ENCODE results near the gene DCTD.

Gene DCTD

DNA sequence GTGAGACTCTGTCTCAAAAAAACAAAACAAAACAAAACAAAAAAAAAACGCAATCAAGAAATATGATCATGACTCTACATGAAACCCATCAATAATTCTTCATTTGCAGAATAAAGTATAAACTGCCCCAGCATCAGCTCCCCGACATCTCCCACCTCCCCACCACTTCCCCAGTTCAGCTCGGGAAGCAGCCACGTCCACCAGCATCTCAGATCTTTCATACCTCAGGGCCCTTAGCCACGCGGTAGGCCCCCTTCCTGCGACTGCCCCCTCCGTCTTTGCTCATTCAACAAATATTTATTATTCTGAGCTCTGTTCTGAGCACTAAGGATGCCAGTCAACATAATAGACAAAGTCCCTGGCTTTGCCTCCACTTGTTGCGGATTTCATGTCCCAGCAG is 45.6 kb downstream of the DCTD start:
- no peak for DNase-seq (ENCODE audit: low read depth)

DNA sequence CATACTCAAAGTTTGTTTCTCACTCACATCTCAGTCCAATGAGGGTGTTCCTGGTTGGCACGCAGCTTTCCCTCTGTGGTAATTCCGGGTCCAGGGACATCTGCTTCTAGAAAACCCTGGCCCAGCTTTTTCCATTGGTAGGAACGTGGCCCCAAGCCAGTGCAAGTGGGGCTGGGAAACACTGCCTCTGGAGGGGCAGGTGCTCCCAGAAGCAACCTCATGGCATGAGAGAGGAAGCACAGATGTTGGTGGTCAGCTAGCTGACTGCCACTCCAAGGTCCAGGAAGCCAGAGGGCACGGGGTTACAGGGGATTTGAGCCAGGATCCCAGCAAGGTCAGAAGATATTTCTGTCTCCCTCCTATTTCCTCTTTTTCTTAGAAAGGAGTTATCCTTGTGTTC is 47.5 kb downstream of the DCTD start:
- DNase-seq (ENCODE audit: low read depth): no peak

DNA sequence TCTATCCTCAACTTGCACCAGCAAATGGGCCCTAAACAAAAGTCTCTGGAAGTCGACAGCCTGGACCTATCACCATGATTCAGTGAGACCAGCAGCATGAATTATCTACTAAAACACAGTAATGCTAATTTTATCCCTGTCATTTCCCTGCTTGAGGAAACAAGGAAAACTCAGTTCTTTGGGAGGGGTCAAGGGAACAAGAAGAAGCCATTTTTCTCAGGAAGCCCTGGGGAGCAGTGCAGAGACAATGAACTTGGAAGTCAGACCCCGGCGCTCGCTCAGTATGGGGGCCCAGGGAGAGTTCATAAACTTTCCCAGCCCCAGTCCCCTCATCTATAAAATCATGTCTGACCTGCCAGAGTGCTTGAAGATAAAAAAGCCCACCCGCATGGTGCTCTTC is 50.4 kb downstream of the DCTD start:
- DNase-seq (ENCODE audit: low read depth): no peak

- no peak for DNase-seq (ENCODE audit: low read depth)
Observed at GRCh38 chr4:182863501-182863900, 53.7 kb downstream of the DCTD start.

- no peak for DNase-seq (ENCODE audit: low read depth)
Observed at GRCh38 chr4:182862921-182863320, 54.3 kb downstream of the DCTD start.

DNA sequence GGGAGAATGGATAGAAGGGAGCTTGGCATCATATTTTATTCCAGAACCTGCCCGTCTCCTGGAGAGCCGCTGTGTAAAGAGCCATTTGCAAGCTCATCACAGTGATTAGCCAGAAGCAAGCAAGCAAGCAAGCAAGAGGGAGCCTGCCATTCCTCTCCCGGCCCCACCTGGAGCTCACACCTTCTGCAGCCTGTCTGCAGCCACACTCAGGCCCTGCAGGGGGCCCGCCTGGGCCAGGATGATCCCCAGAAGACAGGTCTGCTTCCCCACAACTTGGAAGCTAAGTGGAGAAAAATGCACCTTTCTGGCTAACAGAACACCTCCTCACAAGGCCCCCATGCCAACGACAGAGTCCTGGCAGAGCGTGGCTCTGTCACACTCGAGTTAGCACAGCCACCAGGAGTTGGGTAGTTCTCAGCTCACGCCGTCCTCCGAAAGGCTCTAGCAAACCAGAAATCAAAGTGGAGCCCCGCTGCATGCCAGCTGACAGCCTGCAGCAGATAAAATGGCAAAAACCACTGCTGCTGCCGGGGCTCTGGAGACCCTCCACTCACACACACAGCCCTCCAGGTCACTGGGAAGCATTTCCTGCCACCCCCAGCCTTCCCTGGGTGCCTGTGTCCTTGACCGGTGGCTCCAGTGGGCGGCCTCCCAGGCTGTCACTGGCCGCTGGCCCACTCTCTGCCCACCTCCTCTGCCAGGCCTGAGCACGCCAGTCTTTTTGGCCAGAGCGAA is 54.9 kb downstream of the DCTD start:
- DNase-seq (ENCODE audit: low read depth): no peak

- no peak for DNase-seq (ENCODE audit: low read depth)
Observed at GRCh38 chr4:182861346-182861745, 55.8 kb downstream of the DCTD start.

DNA sequence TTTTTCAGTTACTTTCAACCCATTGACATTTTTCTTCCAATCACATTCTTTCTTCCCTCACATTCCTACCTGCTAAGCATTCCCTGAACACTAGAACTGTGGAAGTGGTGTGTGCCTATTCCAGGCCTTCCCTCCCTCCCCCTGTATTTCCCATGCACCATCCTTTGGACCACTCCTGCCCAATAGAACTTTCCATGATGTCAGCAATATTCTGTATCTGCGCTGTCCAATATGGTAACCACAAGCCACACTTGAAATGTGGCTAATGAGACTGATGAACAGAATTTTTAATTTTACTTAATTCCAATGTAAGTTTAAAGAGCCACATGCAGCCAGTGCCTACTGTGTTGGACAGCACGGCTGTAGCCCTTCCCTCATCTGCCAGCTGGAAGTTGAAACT is 57.5 kb downstream of the DCTD start:
- DNase-seq (ENCODE audit: low read depth): no peak

- no peak for DNase-seq (ENCODE audit: low read depth)
Observed at GRCh38 chr4:182858711-182859110, 58.5 kb downstream of the DCTD start.

GRCh38 chr4:182856862-182857261 is 60.3 kb downstream of the DCTD start:
- no peak for DNase-seq (ENCODE audit: low read depth)

DNA sequence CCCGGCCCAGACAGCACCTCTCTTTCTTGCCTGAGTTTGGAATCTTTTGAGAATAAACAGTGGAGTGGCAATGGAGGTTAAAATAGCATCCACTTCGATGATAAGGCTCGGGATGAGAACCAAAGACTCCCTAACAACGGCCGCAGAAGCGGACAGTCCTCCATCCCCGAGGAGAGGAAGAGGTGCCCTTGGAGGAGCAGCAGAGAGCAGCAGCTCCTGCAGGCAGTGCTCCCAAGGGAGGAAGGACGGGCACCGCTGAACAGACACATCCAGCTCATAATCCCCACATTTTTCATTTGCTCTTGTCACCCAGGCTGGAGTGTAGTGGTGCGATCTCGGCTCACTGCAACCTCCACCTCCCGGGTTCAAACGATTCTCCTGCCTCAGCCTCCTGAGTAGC is 61.3 kb downstream of the DCTD start:
- no peak for DNase-seq (ENCODE audit: low read depth)

DNA sequence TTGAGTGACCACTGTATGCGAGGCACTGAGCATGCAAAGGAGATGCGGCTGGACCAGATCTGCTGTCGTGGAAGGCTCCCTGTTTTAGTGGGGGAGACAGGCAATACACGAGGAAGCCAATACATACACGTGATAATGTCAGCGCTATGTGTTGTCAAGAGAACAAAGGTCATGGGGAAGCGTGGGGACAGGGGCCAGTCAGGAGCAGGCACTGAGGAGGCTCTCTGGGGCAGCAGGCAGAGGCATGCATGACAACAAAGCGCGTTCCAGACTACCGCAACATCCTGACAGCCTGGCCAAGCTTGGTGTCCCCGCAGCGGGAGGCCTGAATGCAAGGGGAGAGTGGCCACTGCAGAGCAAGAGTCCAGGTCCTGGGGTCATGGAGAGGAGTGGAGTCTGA is 61.9 kb downstream of the DCTD start:
- no peak for DNase-seq (ENCODE audit: low read depth)

DNA sequence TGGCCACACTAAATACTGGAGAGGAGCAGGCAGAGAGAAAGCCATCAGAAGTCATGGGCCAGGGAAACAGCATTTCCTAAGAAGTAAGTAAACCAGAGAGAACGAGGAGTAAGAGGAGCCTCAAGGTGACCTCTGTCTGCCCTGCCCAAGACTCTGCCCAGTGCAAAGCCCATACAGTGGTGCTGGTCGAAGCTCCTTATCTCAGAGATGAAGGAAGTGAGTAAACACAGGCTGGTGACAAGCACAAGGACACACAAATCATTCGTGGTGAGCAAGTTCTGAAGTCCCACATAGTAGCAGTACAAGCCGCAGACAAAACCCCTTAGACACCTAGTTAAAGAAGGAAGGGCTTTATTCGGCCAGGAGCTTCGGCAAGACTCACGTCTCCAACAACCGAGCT is 62.7 kb downstream of the DCTD start:
- DNase-seq (ENCODE audit: low read depth): no peak

DNA sequence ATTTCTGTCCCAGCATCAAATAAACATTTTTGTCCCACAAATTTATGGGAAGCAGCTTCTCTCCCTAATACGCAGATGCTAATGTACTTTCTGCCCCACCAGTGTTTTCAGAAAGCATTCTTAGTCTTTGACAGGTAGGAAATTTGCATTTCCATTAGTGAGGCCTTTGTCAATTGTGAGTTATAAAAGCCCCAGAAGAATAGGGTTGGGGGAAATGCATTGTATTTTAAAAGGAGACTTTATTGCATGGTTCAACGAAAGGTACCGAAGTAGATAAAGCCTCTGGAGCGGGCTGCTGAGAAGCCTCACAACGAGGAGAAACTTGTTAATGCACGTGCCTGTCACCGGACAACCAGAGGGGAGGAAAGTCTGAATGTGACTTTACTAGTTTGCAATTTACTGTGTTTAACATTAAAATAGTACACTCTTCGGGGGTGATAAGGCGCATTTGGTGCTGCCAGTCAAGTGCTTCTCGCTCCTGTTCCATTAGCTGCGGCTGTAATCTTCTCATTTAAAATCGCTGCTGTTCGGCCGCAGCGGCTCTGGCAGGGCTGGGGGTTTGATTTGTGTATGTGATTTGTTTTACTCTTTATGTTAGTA is 63.4 kb downstream of the DCTD start:
- DNase-seq (ENCODE audit: low read depth): no peak

DNA sequence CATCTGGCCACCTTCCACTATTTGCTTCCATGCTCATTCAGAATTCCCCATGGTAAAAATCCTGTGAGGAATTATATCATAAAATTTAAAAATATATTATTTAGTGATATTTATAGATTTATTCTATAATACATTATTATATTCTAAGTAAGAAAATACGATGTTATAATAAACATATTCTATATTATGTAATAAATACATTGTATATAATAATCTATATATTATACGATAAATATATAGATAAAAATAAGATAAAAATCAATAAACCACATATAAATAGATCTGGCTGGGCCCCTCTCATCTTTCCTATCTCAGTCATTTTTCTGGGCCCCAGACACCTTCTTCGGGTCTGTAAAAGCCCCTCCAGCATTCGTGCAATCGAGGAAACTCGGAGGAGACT is 68.5 kb downstream of the DCTD start:
- DNase-seq (ENCODE audit: low read depth): no peak

- DNase-seq (ENCODE audit: low read depth): no peak
Observed at GRCh38 chr4:182847576-182848450, 69.4 kb downstream of the DCTD start.

GRCh38 chr4:182846036-182846435 is 71.2 kb downstream of the DCTD start:
- no peak for DNase-seq (ENCODE audit: low read depth)

DNA sequence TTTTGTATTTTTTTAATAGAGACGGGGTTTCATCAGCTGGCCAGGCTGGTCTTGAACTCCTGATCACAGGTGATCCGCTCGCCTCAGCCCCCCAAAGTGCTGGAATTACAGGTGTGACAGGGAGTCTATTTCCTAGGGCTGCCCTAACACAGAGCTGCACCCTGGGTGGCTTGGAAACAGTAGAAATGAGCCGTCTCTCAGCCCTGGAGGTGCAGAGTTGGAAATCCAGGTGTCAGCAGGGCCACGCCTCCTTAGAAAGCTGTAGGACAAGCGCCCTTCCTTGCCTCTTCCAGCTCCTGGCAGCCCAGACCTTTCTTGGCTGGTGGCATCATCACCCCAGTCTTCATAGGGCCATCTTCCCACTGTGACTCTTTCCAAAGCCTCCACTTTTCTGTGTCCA is 71.6 kb downstream of the DCTD start:
- DNase-seq (ENCODE audit: low read depth): no peak

DNA sequence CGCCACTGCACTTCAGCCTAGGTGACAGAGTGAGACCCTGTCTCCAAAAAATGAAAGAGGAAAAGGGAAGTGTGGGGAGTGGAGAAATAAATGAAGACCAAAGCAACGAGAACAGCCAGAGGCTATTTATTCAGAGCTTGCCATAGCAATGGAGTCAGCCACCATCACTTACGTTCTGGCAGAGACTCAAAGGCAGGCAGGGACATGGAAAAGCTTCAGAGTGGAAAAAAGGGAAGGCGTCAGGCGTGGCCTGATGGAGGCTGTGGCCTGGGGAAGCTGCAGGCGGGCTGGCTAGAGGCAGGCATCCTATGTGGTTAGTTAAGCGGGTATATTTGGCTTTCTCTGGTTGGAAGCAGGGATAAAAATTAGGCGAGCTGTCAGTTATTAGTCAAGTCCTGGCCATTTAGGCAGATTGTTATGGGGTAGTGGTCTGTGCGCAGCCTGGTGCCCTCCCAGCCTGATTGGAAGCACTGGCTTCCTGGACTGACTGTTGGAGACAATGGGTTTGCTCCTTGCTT is 73.3 kb downstream of the DCTD start:
- no peak for DNase-seq (ENCODE audit: low read depth)

DNA sequence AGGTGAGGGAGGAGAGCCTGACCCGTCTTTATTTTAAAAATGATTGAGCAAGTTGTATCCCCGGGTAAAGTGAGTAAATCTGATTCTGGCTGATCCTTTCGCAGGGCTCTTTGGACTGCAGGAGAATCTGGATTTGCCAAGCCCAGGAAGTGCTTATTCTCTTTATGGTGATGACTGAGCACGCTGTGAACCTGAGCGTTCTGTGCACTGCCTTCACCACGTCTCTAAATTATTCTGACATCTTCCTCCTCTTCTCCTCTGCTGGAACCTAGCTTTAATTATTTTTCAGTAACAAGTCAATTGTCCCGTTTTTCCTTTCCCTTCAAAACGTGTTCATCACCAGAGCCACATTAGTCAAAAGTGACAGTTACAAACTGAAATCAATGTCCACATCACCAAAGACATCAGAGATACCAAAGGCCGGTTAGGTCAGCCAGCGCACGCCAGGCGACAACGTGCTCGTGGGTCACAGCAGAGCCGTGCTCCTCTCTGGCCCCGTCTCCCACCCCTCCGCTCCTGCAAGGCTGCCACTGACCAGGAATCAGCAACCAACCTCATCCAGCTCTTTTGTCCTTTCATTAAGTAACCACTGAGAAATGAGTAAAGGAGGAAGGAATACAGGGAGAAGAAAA is 74.3 kb downstream of the DCTD start:
- no peak for DNase-seq (ENCODE audit: low read depth)

- no peak for DNase-seq (ENCODE audit: low read depth)
Observed at GRCh38 chr4:182842104-182842600, 75.0 kb downstream of the DCTD start.

GRCh38 chr4:182840108-182840507 is 77.1 kb downstream of the DCTD start:
- DNase-seq (ENCODE audit: low read depth): no peak
